Karpas-422 (cell line): ENCODE results near the gene ITIH4. TPM values are rescaled to one million over a fixed set of nuclear protein-coding genes. Genes with fewer than 3 reads are reported as not detected.

ENCODE experiments used
- DNase-seq: peaks from one replicate; pipeline ENCODE4 v3.0.0-alpha.2; 2015
- H2AFZ ChIP-seq: fragments of 200-600 bp; sonication (generic); 2 replicates; pipeline ENCODE4 v1.6.1; 2014; ENCODE audit warnings: antibody characterized with exemption, low read length, mixed read lengths
- H3K27ac ChIP-seq: fragments of 200-600 bp; sonication (generic); 2 replicates; pipeline ENCODE4 v1.5.1; 2014; ENCODE audit warnings: mild to moderate bottlenecking, low read length, moderate library complexity
- H3K27me3 ChIP-seq: fragments of 200-600 bp; sonication (generic); 2 replicates; pipeline ENCODE4 v1.6.1; 2014; ENCODE audit warnings: low read length, mixed read lengths
- H3K36me3 ChIP-seq: fragments of 200-600 bp; sonication (generic); 2 replicates; pipeline ENCODE4 v1.6.1; 2014; ENCODE audit warnings: low read length, mixed read lengths; ENCODE audit not compliant: insufficient read depth
- H3K4me1 ChIP-seq: fragments of 200-600 bp; sonication (generic); 2 replicates; pipeline ENCODE4 v1.6.1; 2014; ENCODE audit warnings: mild to moderate bottlenecking, low read length, mixed read lengths
- H3K4me2 ChIP-seq: fragments of 200-600 bp; sonication (generic); 2 replicates; pipeline ENCODE4 v1.6.1; 2014; ENCODE audit warnings: low read length, low read depth, mild to moderate bottlenecking; ENCODE audit not compliant: poor library complexity, severe bottlenecking
- H3K4me3 ChIP-seq: fragments of 200-600 bp; sonication (generic); 2 replicates; pipeline ENCODE4 v1.5.1; 2014; ENCODE audit warnings: mild to moderate bottlenecking, antibody characterized with exemption, low read length, mixed read lengths
- H3K79me2 ChIP-seq: fragments of 200-600 bp; sonication (generic); 2 replicates; pipeline ENCODE4 v1.6.1; 2014; ENCODE audit warnings: mild to moderate bottlenecking, low read length, mixed read lengths
- H3K9ac ChIP-seq: fragments of 200-600 bp; sonication (generic); 2 replicates; pipeline ENCODE4 v1.6.0; 2014; ENCODE audit warnings: low read length
- H3K9me2 ChIP-seq: fragments of 200-600 bp; sonication (generic), shearing (Covaris generic); replicated peaks from 2 replicates; pipeline ENCODE4 v1.6.0; 2014; ENCODE audit warnings: mild to moderate bottlenecking, low read length, moderate library complexity; ENCODE audit not compliant: insufficient read depth
- H3K9me3 ChIP-seq: fragments of 300-700, 200-600 bp; sonication (generic); 2 replicates; pipeline ENCODE4 v1.6.1; 2014; ENCODE audit warnings: low read length, mixed read lengths
- H4K20me1 ChIP-seq: fragments of 200-600 bp; sonication (generic); 2 replicates; pipeline ENCODE4 v1.6.1; 2014; ENCODE audit warnings: mild to moderate bottlenecking, antibody characterized with exemption, low read length, low read depth; ENCODE audit not compliant: insufficient read depth
- total RNA-seq: library from RNA; depleted of rRNA; stranded (reverse); fragments of >200 nt; shearing (Covaris generic); gene quantifications from 2 replicates; pipeline ENCODE4 v1.2.3, GENCODE V29; 2014; ENCODE audit warnings: low replicate concordance

ITIH4 gene
- total RNA-seq, 1 experiment from 2014 or later: 11.1 TPM

DNA sequence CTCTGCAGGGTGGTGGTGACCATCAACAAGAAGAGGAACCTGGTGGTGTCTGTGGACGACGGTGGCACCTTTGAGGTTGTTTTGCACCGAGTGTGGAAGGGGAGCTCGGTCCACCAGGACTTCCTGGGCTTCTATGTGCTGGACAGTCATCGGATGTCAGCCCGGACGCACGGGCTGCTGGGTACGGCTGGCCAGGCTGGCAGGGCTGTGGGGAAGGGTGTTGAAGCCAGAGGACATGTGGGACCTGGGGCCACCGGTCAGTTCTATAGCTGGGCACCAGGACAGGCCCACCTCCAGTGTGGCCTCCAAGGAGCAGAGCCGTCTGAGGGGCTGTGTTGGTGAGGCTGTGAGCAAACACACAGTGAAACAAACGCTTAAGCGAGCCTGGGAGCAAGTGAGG lies 39.7 kb downstream of the ITIH4 start:
- no peaks in the 10 kb centered on the region for H3K9me2 ChIP-seq
- no peaks in the 10 kb centered on the region for H3K9me3 ChIP-seq
- H2AFZ ChIP-seq: no peak overlapping the region
- H3K4me1 ChIP-seq: no peaks in the 10 kb centered on the region
- H3K9ac ChIP-seq: no peak overlapping the region
- H3K79me2 ChIP-seq: no peaks in the 10 kb centered on the region
- no peaks in the 10 kb centered on the region for H4K20me1 ChIP-seq
- H3K36me3 ChIP-seq: no peaks in the 10 kb centered on the region
- no peak overlapping the region for H3K27ac ChIP-seq
- no peaks in the 10 kb centered on the region for H3K27me3 ChIP-seq
- no peak overlapping the region for H3K4me2 ChIP-seq
- no peak for DNase-seq
- no peak overlapping the region for H3K4me3 ChIP-seq

DNA sequence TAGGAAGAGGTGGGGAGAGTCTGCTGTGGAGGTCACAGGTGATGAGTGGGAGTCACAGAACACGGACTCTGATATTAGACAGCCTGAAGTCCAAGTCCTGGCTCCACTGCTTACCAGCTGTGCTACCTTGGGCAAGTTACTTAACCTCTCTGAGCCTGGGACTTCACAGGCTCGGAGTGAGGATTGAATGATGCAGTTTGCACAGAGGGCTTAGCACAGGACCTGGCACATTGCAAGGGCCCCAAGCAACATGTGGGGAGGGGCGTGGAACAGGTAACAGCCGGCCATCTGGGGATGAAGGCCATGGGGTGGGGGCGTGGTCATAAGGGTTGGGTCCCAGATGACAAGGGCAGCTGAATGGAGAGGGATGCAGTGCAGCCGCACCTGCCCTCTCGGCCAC lies 40.1 kb downstream of the ITIH4 start:
- no peak overlapping the region for H3K27ac ChIP-seq
- H4K20me1 ChIP-seq: no peaks in the 10 kb centered on the region
- no peak overlapping the region for H3K4me3 ChIP-seq
- H3K9ac ChIP-seq: no peak overlapping the region
- no peak for DNase-seq
- H3K79me2 ChIP-seq: no peaks in the 10 kb centered on the region
- H3K27me3 ChIP-seq: no peaks in the 10 kb centered on the region
- no peak overlapping the region for H2AFZ ChIP-seq
- no peaks in the 10 kb centered on the region for H3K4me1 ChIP-seq
- no peaks in the 10 kb centered on the region for H3K9me2 ChIP-seq
- H3K4me2 ChIP-seq: no peak overlapping the region
- no peaks in the 10 kb centered on the region for H3K9me3 ChIP-seq
- H3K36me3 ChIP-seq: no peaks in the 10 kb centered on the region

DNA sequence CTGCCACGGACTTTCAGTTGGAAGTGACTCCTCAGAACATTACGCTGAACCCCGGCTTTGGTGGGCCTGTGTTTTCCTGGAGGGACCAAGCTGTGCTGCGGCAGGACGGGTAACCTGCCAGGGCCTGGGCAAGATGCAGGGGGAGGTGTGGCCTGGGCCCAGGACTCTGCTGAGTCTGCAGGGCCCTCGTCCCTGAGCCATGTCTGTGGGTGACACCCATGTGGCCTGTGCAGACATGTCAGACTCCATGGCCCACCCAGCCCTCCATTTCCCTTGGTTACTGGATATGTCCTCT lies 40.8 kb downstream of the ITIH4 start:
- Histone ChIP-seq H4K20me1 (no peaks in the 10 kb centered on the region), H3K9ac (no peak overlapping the region), H3K9me2 (no peaks in the 10 kb centered on the region), H3K27me3 (no peaks in the 10 kb centered on the region), H3K79me2 (no peaks in the 10 kb centered on the region), H3K9me3 (no peaks in the 10 kb centered on the region), H3K27ac (no peak overlapping the region), H3K36me3 (no peaks in the 10 kb centered on the region), H2AFZ (no peak overlapping the region), H3K4me3 (no peak overlapping the region), H3K4me2 (no peak overlapping the region), H3K4me1 (no peaks in the 10 kb centered on the region)
- DNase-seq: no peak

DNA sequence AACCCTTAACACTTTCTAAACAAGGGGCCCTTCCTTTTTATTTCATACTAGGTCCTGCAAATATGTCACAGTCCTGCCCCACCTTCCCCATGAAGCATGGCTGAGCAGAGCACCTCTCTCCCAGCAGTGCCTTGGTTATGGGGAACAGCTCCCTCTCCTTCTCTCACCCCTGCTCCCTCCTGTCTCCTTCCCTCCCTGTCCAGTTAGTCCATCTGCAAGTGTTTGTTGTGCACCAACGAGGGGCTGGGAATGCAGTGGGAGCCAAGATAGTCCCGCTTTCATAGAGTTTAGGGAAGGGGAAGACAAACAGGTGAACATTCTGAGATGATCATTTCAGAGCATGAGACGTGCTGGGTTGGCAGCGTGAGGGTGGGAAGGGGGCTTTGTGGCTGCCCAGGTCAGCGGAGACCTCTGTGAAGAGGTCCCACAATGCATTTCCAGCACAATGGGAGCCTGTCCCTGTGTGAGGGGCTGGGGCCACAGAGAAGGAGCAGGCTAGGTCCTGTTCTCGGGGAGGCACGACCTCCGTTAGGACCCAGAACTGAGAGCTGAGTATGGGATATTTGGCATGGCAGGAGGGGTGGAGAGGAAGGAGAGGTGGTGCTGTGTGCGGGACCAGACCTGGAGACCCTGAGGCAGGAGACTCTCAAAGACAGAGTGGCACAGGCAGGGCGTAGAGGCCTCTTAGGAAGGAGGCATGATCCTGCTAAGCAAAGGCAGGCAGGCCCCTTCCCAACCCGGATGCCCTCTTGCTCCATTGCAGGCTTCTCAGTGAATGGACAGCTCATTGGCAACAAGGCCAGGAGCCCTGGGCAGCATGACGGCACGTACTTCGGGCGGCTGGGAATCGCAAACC lies 41.4 kb downstream of the ITIH4 start:
- H3K9me2 ChIP-seq: no peaks in the 10 kb centered on the region
- H3K9me3 ChIP-seq: no peaks in the 10 kb centered on the region
- no peaks in the 10 kb centered on the region for H3K36me3 ChIP-seq
- no peak overlapping the region for H2AFZ ChIP-seq
- H4K20me1 ChIP-seq: no peaks in the 10 kb centered on the region
- no peak overlapping the region for H3K4me2 ChIP-seq
- no peaks in the 10 kb centered on the region for H3K27me3 ChIP-seq
- H3K9ac ChIP-seq: no peak overlapping the region
- H3K27ac ChIP-seq: no peak overlapping the region
- DNase-seq: no peak
- H3K79me2 ChIP-seq: no peaks in the 10 kb centered on the region
- H3K4me3 ChIP-seq: no peak overlapping the region
- no peaks in the 10 kb centered on the region for H3K4me1 ChIP-seq

DNA sequence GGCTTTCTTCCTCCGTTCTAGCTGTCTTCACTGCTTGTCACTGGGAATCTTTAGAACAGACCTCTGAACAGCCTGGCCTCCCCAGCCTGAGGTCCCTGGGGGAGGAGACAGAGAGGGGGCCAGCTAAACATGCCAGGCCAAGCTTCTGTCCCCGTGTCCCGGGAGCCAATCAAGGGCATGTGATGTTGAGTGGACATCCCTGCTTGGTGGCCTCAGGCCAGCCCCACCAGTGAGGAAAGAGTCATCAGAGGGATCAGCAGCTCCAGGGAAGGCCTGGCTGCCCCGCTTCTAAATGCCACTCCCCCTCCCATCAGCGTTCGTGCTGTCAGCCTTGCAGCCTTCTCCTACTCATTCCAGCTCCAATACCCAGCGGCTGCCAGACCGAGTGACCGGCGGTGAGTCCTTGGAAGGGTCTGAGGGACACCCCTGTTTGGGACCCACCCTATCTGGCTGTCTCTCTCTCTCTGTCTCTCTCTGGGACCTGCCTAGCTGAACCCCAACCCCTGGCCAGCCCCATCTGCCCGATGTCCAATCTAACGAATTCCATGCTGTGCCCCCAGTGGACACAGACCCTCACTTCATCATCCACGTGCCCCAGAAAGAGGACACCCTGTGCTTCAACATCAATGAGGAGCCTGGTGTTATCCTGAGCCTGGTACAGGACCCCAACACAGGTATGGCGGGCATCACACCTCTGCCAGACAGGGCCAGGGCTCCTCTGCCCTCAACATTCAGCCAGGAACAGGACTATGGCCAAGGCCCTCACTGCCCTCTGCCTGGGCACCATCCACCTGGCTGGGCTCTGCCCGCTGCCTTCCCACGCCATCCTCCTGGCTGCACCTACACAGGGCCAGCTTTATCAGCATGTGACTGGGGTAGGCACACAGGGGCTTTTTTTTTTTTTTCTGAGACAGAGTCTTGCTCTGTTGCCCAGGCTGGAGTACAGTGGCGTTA lies 42.5 kb downstream of the ITIH4 start:
- Histone ChIP-seq H3K4me3 (no peak overlapping the region), H3K79me2 (no peaks in the 10 kb centered on the region), H3K36me3 (no peaks in the 10 kb centered on the region), H3K9me2 (no peaks in the 10 kb centered on the region), H3K9ac (no peak overlapping the region), H2AFZ (no peak overlapping the region), H3K27ac (no peak overlapping the region), H3K4me2 (no peak overlapping the region), H3K9me3 (no peaks in the 10 kb centered on the region), H3K4me1 (no peaks in the 10 kb centered on the region), H4K20me1 (no peaks in the 10 kb centered on the region), H3K27me3 (no peaks in the 10 kb centered on the region)
- no peak for DNase-seq

DNA sequence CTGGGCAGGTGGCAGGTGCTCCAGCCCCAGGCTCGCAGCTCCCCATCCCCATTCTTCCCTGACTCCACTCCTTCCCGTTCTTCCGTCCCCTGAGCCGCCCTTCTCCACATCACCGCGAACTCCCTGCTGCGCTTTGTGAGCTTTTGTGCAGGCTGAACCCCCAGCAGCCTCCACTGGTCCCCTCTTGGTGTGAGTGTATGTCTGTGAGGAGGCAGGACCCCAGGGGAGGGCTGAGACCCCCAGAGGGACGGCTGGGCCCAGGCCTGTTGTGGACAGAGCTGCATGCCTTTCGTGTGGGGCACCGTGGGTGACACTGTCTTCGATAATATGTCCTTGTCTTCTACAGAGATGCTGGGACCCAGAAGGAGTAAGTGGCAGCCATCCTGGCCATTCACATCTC lies 43.2 kb downstream of the ITIH4 start:
- Histone ChIP-seq H3K9me3 (no peaks in the 10 kb centered on the region), H3K27ac (no peak overlapping the region), H3K79me2 (no peaks in the 10 kb centered on the region), H3K9ac (no peak overlapping the region), H2AFZ (no peak overlapping the region), H3K4me1 (no peaks in the 10 kb centered on the region), H4K20me1 (no peaks in the 10 kb centered on the region), H3K4me2 (no peak overlapping the region), H3K9me2 (no peaks in the 10 kb centered on the region), H3K4me3 (no peak overlapping the region), H3K27me3 (no peaks in the 10 kb centered on the region), H3K36me3 (no peaks in the 10 kb centered on the region)
- DNase-seq: no peak

DNA sequence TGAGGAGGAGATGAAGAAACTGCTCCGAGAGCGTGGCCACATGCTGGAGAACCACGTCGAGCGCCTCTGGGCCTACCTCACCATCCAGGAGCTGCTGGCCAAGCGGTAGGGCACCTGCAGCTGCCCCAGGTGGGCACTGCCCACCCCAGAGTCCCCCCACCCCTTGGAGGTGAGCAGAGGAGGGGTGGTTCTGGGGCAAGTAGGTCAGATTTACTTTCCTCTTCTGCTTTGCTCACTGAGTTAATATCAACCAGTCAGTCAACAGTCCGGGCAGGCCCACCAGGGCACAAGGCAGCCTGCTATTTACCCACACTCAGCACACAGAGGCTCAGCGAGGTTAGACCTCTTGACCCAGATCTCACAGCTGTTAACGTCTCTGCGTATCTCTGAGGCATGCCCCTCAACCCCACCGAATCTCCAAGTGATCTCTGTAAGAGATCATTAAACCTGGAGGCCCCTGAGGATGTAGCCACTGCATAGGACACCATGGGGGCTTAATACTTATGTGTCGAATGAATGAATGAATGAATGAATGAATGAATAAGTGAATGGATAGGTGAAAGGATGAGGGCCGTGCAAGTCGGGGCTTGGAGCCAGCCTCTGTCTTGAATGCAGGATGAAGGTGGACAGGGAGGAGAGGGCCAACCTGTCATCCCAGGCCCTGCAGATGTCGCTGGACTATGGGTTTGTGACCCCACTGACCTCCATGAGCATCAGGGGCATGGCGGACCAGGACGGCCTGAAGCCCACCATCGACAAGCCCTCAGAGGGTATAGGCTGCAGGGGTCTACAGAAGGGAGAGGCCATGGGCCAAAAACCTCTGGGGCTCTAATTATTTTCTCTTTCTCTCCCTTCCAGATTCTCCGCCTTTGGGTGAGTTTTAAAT lies 43.9 kb downstream of the ITIH4 start:
- Histone ChIP-seq H2AFZ (no peak overlapping the region), H3K9ac (no peak overlapping the region), H3K27ac (no peak overlapping the region), H3K79me2 (no peaks in the 10 kb centered on the region), H3K4me1 (no peaks in the 10 kb centered on the region), H3K36me3 (no peaks in the 10 kb centered on the region), H3K27me3 (no peaks in the 10 kb centered on the region), H3K4me3 (no peak overlapping the region), H3K4me2 (no peak overlapping the region), H4K20me1 (no peaks in the 10 kb centered on the region), H3K9me3 (no peaks in the 10 kb centered on the region), H3K9me2 (no peaks in the 10 kb centered on the region)
- no peak for DNase-seq
